A673 (cell line): ENCODE measurements around the gene ACACA. TPM values are rescaled to one million over a fixed set of nuclear protein-coding genes. Genes with fewer than 3 reads are reported as not detected.

Source experiments
- BruUV-seq: library from RNA; stranded (reverse); fragments of 400-500 nt; replicated peaks from 2 replicates; lab custom pipeline; 2021; lab: Mats Ljungman, UMichigan
- CTCF ChIA-PET: fragments of 300-600 bp; sonication (Branson Sonifier 250); formaldehyde crosslinking; loops from one replicate; lab custom pipeline; 2022; ENCODE audit warnings: antibody characterized with exemption; lab: Charles Lee
- POLR2A ChIA-PET: fragments of 300-600 bp; sonication (Branson Sonifier 250); formaldehyde crosslinking; loops from one replicate; lab custom pipeline; 2022; ENCODE audit warnings: antibody characterized with exemption; ENCODE audit not compliant: low non-redundant PET; lab: Charles Lee
- DNase-seq: peaks from one replicate; pipeline ENCODE4 v3.0.0-alpha.2; 2015; ENCODE audit warnings: low spot score
- H3K27ac ChIP-seq: fragments of 200-600 bp; sonication (generic); 2 replicates; pipeline ENCODE4 v1.5.1; 2016; ENCODE audit warnings: mixed run types, low read depth, mild to moderate bottlenecking, mixed read lengths, antibody characterized with exemption, low read length; ENCODE audit not compliant: poor library complexity, severe bottlenecking
- H3K27me3 ChIP-seq: fragments of 200-600 bp; sonication (generic); replicated peaks from 2 replicates; pipeline ENCODE4 v1.6.1; 2017; ENCODE audit warnings: mixed run types, low read depth, mild to moderate bottlenecking, mixed read lengths, antibody characterized with exemption, low read length; ENCODE audit not compliant: insufficient read depth, poor library complexity
- H3K36me3 ChIP-seq: fragments of 200-600 bp; sonication (generic); 2 replicates; pipeline ENCODE4 v1.6.1; 2016; ENCODE audit warnings: mixed run types, mild to moderate bottlenecking, mixed read lengths, antibody characterized with exemption, low read length; ENCODE audit not compliant: insufficient read depth, poor library complexity, severe bottlenecking
- H3K4me1 ChIP-seq: fragments of 200-600 bp; sonication (generic); 2 replicates; pipeline ENCODE4 v1.6.1; 2017; ENCODE audit warnings: mixed run types, mild to moderate bottlenecking, mixed read lengths, antibody characterized with exemption, low read length; ENCODE audit not compliant: insufficient read depth, poor library complexity, severe bottlenecking
- H3K4me3 ChIP-seq: fragments of 200-600 bp; sonication (generic); 2 replicates; pipeline ENCODE4 v1.5.1; 2016; ENCODE audit warnings: low read depth, mixed run types, mild to moderate bottlenecking, mixed read lengths, low read length; ENCODE audit not compliant: poor library complexity, severe bottlenecking
- H3K9me3 ChIP-seq: fragments of 200-600 bp; sonication (generic); 2 replicates; pipeline ENCODE4 v1.6.1; 2016; ENCODE audit warnings: mixed run types, low read depth, mild to moderate bottlenecking, mixed read lengths, antibody characterized with exemption, low read length; ENCODE audit not compliant: poor library complexity, severe bottlenecking
- EZH2 ChIP-seq: fragments of 200-600 bp; sonication (generic); IDR thresholded peaks from 2 replicates; pipeline ENCODE4 v1.6.1; 2017; ENCODE audit warnings: borderline replicate concordance, low read depth, mild to moderate bottlenecking, mixed read lengths, antibody characterized with exemption, low read length; ENCODE audit not compliant: poor library complexity, severe bottlenecking
- intact Hi-C: fragments of 100-400 bp; cut with micrococcal nuclease; formaldehyde crosslinking; loops from one replicate; pipeline ENCODE4 v1.10.0; 2022; ENCODE audit not compliant: unreplicated experiment
- total RNA-seq: library from RNA; stranded (reverse); gene quantifications from 2 replicates; pipeline ENCODE4 v1.2.3, GENCODE V29; 2021
- TF ChIP-seq, protein P1 (sequence below): fragments of 300-800, 200-600 bp; sonication (generic); conservative IDR thresholded peaks from 2 replicates; pipeline ENCODE4 v1.5.1; 2017; ENCODE audit warnings: low read depth, mild to moderate bottlenecking, antibody characterized with exemption, low read length, moderate library complexity, mixed read lengths

ACACA gene
- total RNA-seq, 1 experiment from 2014 or later = 68.3 TPM

DNA sequence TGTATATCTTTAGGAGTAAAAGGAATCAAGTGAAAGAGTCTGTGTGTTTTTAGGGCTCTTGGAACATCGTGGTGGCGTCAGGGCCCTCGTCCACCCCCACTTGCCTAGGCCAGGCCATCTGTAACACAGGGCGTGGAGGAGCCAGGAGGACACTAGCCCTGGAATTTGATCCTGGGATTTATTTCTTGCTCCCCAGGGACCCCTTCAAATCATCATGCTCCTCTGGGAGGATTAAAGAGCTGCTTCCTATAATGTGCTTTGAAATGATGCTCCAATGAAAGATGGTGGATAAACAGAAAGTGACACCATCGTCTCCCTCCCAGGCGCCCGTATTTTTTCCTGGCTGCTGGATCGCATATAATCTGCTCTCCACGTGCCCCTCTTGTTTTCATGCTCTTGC lies 344.6 kb downstream of the ACACA start:
- ChIA-PET POLR2A (no interaction called here), CTCF (no interaction called here)
- Histone ChIP-seq H3K4me3 (no peak overlapping the region), H3K4me1 (no peaks in the 10 kb centered on the region), H3K9me3 (no peaks in the 10 kb centered on the region), H3K27me3 (no peaks in the 10 kb centered on the region), H3K36me3 (no peaks in the 10 kb centered on the region), H3K27ac (no peak overlapping the region)
- intact Hi-C loops = no loop called here
- peak; percentile 9 for DNase-seq
- no TSS peak for BruUV-seq
- no peak for TF ChIP-seq EZH2
- TF ChIP-seq, protein P1, sequence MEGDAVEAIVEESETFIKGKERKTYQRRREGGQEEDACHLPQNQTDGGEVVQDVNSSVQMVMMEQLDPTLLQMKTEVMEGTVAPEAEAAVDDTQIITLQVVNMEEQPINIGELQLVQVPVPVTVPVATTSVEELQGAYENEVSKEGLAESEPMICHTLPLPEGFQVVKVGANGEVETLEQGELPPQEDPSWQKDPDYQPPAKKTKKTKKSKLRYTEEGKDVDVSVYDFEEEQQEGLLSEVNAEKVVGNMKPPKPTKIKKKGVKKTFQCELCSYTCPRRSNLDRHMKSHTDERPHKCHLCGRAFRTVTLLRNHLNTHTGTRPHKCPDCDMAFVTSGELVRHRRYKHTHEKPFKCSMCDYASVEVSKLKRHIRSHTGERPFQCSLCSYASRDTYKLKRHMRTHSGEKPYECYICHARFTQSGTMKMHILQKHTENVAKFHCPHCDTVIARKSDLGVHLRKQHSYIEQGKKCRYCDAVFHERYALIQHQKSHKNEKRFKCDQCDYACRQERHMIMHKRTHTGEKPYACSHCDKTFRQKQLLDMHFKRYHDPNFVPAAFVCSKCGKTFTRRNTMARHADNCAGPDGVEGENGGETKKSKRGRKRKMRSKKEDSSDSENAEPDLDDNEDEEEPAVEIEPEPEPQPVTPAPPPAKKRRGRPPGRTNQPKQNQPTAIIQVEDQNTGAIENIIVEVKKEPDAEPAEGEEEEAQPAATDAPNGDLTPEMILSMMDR = no peak

DNA sequence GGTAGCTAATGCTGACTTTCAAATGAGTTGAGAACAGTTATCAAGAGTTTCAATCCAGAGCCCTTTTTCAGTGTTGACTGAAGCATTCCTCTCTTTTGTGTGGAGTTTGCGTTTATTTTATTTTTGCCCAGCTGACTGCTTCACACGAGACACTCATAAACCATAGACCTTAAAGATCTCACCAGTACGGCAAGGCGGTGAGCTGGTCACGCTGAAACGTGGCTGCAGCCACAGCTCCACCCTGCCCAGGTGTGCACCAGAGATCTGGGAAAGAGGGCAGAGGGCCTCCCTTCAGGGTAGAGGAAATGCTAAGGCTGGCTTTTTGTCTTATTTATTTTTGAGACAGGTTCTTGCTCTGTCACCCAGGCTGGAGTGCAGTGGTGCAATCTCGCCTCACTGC lies 345.7 kb downstream of the ACACA start:
- Histone ChIP-seq H3K27me3 (no peaks in the 10 kb centered on the region), H3K9me3 (no peaks in the 10 kb centered on the region), H3K36me3 (no peaks in the 10 kb centered on the region), H3K4me1 (no peaks in the 10 kb centered on the region), H3K27ac (no peak overlapping the region), H3K4me3 (no peak overlapping the region)
- intact Hi-C loops = no loop called here
- ChIA-PET CTCF (no interaction called here), POLR2A (no interaction called here)
- no peak for DNase-seq
- BruUV-seq = no TSS peak
- TF ChIP-seq, protein P1 = no peak
- no peak for TF ChIP-seq EZH2

DNA sequence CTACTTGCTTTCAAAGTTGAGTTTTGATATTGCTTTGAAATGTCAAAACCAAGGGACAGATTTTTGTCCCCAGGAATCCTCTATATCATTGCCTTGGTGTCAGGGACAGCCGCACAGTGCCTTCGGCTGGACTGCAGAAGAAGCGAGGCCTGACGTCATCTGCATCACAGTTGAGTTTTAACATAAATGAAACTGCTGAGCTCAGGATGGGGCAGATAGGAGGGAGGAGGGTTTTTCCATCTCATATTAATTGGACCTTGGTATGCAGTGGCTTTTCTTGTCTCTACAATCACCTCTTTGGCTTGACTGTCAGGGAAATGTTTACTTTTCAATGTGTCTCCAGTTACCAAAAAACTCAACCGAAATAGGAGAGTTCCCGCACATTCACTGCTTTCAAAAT lies 346.5 kb downstream of the ACACA start:
- CTCF ChIA-PET = no interaction called here

DNA sequence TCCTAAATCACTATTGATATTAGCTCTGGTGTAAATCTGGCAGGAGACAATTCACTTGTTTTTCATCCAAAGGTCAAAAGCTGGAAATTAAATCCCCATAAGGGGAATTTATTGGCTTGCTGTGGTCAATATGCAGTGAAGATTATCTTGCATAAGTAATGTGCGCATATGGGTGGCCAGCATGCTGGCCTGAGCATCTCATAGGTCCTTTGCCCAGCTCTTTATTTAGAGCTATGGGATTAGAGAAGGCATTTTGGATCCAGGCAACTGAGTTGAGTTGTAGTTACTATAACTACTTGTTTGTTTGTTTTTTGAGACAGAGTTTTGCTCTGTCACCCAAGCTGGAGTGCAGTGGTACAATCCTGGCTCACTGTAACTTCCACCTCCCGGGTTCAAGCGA lies 347.1 kb downstream of the ACACA start:
- intact Hi-C loops = no loop called here
- no TSS peak for BruUV-seq
- DNase-seq = no peak
- Histone ChIP-seq H3K4me1 (no peaks in the 10 kb centered on the region), H3K27ac (no peak overlapping the region), H3K4me3 (no peak overlapping the region), H3K27me3 (no peaks in the 10 kb centered on the region), H3K9me3 (no peaks in the 10 kb centered on the region), H3K36me3 (no peaks in the 10 kb centered on the region)
- POLR2A ChIA-PET = no interaction called here
- CTCF ChIA-PET = no interaction called here
- no peak for TF ChIP-seq EZH2
- TF ChIP-seq, protein P1 = no peak

More for the DNA sequence above, 346.5 kb downstream of the ACACA start:
- DNase-seq = no peak
- BruUV-seq = no TSS peak
- POLR2A ChIA-PET = no interaction called here
- Histone ChIP-seq H3K4me3 (no peak overlapping the region), H3K27me3 (no peaks in the 10 kb centered on the region), H3K27ac (no peak overlapping the region), H3K9me3 (no peaks in the 10 kb centered on the region), H3K36me3 (no peaks in the 10 kb centered on the region), H3K4me1 (no peaks in the 10 kb centered on the region)
- TF ChIP-seq EZH2 = no peak
- intact Hi-C loops = no loop called here
